GM19324 (cell line): ENCODE results near the gene BCAS1.

ENCODE experiments used
- ATAC-seq: cut with Tn5 transposase; IDR thresholded peaks from one replicate; pipeline ENCODE4 v1.9.1; 2021; ENCODE audit warnings: mild to moderate bottlenecking, moderate library complexity; ENCODE audit not compliant: unreplicated experiment, low FRiP score

BCAS1 gene

GRCh38 chr20:53949319-53949839, 121.0 kb downstream of the BCAS1 start:
- ATAC-seq = peak; percentile 65

GRCh38 chr20:53948383-53949318, 121.7 kb downstream of the BCAS1 start:
- ATAC-seq = peak; percentile 11

- no peak for ATAC-seq
These were observed 122.7 kb downstream of the BCAS1 start for GRCh38 chr20:53947501-53948195.

GRCh38 chr20:53946106-53946505, 124.3 kb downstream of the BCAS1 start:
- no peak for ATAC-seq

GRCh38 chr20:53945478-53945877, 124.9 kb downstream of the BCAS1 start:
- ATAC-seq = no peak

GRCh38 chr20:53944796-53945195, 125.6 kb downstream of the BCAS1 start:
- no peak for ATAC-seq

GRCh38 chr20:53943522-53944291, 126.7 kb downstream of the BCAS1 start:
- ATAC-seq = no peak

- ATAC-seq = no peak
These were observed 127.4 kb downstream of the BCAS1 start for GRCh38 chr20:53942973-53943372.

GRCh38 chr20:53942472-53942816, 128.0 kb downstream of the BCAS1 start:
- no peak for ATAC-seq

GRCh38 chr20:53941680-53942471, 128.5 kb downstream of the BCAS1 start:
- ATAC-seq = peak; percentile 56

GRCh38 chr20:53940907-53941545, 129.4 kb downstream of the BCAS1 start:
- no peak for ATAC-seq

- ATAC-seq = no peak
These were observed 130.1 kb downstream of the BCAS1 start for GRCh38 chr20:53940360-53940702.

GRCh38 chr20:53939572-53940359, 130.6 kb downstream of the BCAS1 start:
- ATAC-seq = peak; percentile 65

GRCh38 chr20:53939190-53939571, 131.2 kb downstream of the BCAS1 start:
- no peak for ATAC-seq

GRCh38 chr20:53938739-53939138, 131.7 kb downstream of the BCAS1 start:
- ATAC-seq = no peak

GRCh38 chr20:53937929-53938367, 132.4 kb downstream of the BCAS1 start:
- no peak for ATAC-seq

- no peak for ATAC-seq
These were observed 133.1 kb downstream of the BCAS1 start for GRCh38 chr20:53937339-53937741.

- no peak for ATAC-seq
These were observed 134.9 kb downstream of the BCAS1 start for GRCh38 chr20:53935344-53936084.
